GM12872 (cell line): Measurements from ENCODE around the gene BAG5.

Experiments
- TF ChIP-seq, protein P1 (sequence below): IDR thresholded peaks from 3 replicates; pipeline ENCODE4 v1.5.1; 2011; ENCODE audit warnings: low read depth, mild to moderate bottlenecking, low read length, moderate library complexity; ENCODE audit not compliant: insufficient read depth

Gene BAG5

GRCh38 chr14:103544388-103545218 is 17.9 kb downstream of the BAG5 start:
- TF ChIP-seq, protein P1, sequence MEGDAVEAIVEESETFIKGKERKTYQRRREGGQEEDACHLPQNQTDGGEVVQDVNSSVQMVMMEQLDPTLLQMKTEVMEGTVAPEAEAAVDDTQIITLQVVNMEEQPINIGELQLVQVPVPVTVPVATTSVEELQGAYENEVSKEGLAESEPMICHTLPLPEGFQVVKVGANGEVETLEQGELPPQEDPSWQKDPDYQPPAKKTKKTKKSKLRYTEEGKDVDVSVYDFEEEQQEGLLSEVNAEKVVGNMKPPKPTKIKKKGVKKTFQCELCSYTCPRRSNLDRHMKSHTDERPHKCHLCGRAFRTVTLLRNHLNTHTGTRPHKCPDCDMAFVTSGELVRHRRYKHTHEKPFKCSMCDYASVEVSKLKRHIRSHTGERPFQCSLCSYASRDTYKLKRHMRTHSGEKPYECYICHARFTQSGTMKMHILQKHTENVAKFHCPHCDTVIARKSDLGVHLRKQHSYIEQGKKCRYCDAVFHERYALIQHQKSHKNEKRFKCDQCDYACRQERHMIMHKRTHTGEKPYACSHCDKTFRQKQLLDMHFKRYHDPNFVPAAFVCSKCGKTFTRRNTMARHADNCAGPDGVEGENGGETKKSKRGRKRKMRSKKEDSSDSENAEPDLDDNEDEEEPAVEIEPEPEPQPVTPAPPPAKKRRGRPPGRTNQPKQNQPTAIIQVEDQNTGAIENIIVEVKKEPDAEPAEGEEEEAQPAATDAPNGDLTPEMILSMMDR, result no peak

DNA sequence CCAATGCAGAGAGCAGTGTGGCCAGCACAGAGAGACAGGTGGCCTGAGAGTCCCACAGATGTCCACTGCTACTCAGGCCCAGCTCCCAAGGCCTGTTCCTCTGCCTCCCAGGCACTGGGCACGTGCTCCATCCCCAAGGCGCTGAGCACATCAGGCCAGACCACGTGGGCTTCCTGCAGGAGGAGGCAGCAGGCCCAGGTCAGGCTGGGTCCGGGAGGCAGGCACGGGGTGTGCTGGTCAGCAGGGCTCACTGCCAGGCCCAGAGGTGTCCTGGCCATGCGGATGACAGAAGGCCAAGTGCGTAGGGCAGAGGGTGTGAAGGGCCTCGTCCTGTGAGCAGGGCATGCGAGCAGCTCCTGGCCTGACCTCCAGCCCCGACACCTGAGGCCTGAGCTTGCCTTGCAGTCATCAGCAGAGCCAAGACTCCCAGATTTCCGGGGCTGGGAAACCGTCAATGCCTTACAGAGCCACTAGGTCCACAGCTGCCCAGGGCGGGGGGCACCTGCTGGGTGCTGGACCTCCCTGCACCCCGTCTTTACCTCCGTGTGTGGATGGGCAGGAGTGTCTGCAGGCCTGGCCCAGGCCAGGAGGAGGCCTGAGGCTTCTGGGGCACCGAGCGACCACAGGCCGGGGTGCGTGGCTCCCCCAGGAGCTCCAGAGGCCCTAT is 18.6 kb downstream of the BAG5 start:
- TF ChIP-seq, protein P1, result no peak

GRCh38 chr14:103543140-103543539 is 19.3 kb downstream of the BAG5 start:
- TF ChIP-seq, protein P1, result no peak

GRCh38 chr14:103542605-103543088 is 19.8 kb downstream of the BAG5 start:
- TF ChIP-seq, protein P1, result no peak

DNA sequence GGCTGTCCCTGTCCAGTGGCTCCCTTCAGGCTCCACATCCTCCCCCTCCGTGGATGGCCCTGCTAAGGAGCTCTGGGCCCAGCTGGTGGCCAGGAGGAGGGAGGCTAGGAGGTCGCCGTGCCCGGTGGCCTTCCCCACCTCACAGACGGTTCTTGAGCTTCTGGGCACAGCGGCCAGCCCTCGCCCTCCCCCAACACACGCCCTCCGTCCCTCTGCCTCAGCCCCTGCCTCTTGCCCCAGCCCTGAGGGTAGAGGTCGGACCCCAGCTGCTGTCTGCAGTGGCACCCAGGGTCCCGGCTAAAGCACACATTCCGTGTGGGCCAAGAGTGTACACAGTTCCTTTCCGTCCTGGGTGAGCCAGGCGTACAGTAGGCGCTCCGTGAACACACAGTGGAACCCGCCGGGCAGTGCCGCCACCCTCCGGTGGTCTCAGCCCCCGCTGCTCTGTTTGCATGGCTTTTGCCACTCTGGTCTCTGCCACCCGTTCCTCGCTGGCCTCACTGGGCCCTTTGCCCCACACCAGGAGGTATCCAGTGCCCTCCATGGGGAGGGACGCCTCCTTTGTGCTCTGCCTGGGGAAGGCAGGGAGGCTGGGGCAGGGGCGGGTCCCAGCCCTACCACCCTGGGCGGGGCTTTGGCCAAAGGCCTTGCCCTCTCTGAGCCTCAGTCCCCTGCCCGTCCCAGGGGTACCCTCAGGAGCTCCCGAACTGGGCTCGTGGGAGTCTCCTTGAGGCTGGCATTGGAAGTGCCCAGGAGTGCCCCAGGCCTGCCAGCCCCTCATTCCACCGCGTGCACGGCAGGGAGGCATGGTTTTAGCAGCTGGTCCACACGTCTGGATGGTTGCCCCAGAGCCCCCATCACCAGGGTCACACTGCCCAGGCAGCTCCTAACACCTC is 20.5 kb downstream of the BAG5 start:
- TF ChIP-seq, protein P1, result no peak

DNA sequence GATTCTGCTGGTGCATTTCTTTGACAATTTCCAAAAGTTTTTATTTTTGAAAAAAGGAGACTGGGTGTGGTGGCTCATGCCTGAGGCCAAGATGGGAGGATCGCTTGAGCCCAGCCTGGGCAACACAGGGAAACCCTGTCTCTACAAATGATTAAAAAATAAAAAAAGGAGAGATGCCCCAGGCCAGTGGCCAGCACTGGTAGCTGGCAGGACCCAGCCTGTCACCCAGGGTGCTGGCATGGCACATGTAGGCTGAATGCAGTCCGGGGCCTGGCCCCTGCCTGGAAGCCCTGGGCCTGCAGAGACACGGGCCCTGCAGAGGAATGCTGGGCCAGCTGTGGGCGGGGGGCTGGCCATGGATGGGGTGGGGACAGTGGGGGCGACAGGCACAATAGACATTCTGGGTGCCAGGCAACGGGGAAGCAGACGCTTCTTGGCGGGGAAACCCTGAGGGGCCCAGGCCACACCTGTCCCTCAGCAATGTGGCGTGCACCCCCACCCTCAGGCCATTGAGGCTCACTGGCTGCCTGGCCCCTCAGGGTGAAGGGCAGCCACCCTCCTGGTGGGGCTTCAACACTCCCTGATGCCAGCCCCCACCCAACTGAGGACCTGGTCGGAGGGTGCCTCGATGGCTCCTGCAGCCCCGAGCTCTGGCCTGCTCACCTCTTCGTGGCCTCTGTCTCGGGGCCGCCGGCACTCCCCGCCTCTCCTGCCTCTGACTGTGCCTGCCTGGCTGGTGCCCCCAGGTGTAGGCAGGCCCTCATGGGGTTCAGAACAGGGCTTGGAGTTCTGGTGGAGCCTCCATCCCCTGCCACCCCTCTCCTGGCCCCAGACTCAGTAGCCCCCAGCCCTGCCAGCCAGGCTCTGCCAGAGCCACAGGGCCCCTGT is 21.4 kb downstream of the BAG5 start:
- TF ChIP-seq, protein P1, result no peak
